Nucleus accumbens (tissue), 56 donors: ENCODE results near the gene DHX30.
"Not testable (repeated sequence)": the region's sequence is repeated elsewhere in the genome, so short reads cannot be mapped to it uniquely, and the experiment has no call there.

Experiments used
- DNase-seq, 56 donors: peaks; one replicate each; lab custom pipeline; 2025; lab: John Stamatoyannopoulos, UW

The DHX30 gene

GRCh38 chr3:47874438-47874837 is 71.5 kb downstream of the DHX30 start:
- no peak for DNase-seq

DNA sequence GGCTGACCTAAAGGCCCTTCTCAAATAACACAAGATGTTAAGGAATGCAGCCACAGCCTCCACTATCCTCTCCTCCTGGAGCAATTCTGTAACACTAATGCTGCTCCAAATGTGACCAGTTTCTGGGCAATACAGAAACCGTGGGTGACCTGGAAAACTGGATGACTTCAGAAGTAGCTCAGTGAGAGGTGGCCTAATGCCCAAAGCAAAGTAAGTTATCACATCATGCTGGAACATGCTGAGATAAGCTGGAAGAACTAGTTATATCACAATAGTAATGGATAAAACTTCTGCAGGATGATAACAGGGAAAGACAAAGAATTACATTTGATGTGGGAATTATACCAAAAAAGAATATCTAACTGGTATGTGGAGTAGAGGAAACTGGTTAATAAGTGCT is 72.0 kb downstream of the DHX30 start:
- DNase-seq: no peak

DNA sequence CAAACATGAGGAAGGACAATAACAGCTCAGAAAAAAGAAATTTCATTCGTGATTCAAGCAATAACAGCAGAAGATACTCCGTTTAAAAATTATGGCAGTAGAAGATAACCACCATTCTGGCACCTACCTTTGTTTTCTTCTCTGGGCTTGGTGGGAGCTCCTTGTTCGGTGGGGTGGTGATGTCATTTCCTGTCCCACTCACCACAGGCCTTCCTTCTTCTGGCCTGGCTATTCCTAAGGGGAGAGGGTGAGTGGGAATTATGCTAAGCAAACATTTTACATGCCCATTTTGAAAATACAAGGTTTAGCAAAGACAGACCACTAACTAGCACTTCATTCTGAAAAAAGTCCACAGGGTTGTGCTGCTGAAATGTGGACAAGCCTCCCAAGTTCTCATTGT is 74.4 kb downstream of the DHX30 start:
- no peak for DNase-seq

- no peak for DNase-seq
These were observed 74.8 kb downstream of the DHX30 start for GRCh38 chr3:47877719-47878118.

- no peak for DNase-seq
These were observed 79.4 kb downstream of the DHX30 start for GRCh38 chr3:47882338-47882737.

GRCh38 chr3:47884603-47885002 is 81.7 kb downstream of the DHX30 start:
- no peak for DNase-seq

- no peak for DNase-seq
These were observed 82.2 kb downstream of the DHX30 start for GRCh38 chr3:47885168-47885567.

- DNase-seq: not testable (repeated sequence)
These were observed 85.1 kb downstream of the DHX30 start for GRCh38 chr3:47887991-47888390.

GRCh38 chr3:47888986-47889757 is 86.2 kb downstream of the DHX30 start:
- no peak for DNase-seq

DNA sequence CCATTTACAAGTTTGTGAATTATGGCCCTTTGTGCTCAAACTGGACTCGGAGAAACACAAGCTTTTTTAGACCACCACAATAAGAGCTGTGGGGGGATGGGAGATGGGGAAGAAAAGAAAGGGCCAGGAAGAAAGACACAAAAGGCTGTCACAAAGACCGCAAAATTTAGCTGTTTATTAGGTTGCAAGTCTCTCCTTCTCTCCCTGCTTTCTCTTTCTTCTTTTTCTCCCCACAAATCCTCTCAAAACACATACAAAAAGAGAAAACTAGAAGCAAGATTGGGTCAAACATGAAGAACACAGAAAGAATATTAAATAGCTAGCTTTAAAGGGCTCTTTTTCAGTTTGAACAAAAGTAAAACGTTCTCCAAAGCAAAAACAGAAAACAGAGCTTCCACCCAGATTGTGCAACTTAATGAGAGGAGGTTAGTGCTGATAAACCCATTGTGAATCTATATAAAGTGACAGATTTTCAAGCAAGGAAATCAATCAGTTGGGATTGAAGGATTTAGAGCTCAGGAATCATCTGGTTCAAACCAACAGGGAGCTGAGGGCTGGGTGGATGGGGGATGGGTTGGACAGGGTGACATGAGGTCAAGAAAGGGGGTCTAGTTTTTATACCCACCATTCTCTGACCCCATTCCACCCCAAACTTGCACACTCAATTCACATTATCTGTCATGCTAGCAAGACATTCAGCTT is 87.3 kb downstream of the DHX30 start:
- DNase-seq: peak in 3 of 56 donors; percentile 3 to 47 (median 40)

GRCh38 chr3:47890828-47891612 is 88.1 kb downstream of the DHX30 start:
- peak in 38 of 56 donors; percentile 9 to 69 (median 34) for DNase-seq

- DNase-seq: no peak
These were observed 88.7 kb downstream of the DHX30 start for GRCh38 chr3:47891613-47892005.

- peak in 39 of 56 donors; percentile 7 to 67 (median 27) for DNase-seq
These were observed 89.5 kb downstream of the DHX30 start for GRCh38 chr3:47892286-47893040.

DNA sequence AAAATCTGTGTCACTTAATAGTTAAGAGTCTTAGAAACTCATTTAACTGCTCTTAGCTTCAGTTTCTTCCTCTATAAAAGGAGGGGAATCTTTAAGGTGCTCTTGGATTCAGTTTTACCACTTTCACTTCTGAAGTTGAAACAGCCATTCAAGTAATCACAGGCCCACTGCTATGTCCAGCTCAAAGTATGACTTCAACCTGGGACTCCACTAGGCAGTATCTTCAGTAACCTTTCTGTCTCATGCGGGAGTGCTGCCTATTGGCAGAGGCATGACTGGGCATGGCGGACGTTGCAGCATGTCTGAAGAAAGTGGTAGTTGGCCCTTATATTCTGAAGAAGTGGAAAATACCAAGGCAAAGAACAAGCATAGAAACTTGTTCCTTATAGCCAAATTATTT is 92.3 kb downstream of the DHX30 start:
- no peak for DNase-seq

DNA sequence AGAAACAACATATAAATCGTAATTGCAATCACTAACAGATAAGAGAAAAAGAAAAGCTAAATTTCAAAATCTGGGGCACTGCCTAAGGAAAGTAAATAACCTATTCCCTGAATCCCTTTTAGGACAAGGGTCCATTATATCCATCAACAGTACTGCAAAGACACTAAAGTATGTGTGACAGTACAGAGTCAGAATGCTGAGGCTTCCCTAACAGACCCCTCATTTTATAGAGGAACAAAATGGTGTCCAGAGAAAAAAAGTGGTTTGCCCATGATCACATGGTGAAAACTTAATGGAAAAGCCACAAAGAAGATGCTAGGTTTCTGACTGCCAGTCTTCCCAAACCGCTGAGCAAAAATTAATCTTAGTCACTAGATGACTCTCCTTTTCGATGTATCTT is 93.8 kb downstream of the DHX30 start:
- no peak for DNase-seq

- no peak for DNase-seq
These were observed 95.0 kb downstream of the DHX30 start for GRCh38 chr3:47897954-47898353.

- DNase-seq: no peak
These were observed 96.7 kb downstream of the DHX30 start for GRCh38 chr3:47899495-47900108.
